Neural progenitor cell (in vitro differentiated cells): Measurements from ENCODE around the gene PARP16.

Source experiments
- EZH2 ChIP-seq: fragments of 200-600 bp; sonication (generic); IDR thresholded peaks from 2 replicates; pipeline ENCODE4 v1.6.1; 2017; ENCODE audit warnings: antibody characterized with exemption, mild to moderate bottlenecking, moderate library complexity
- EZH2phosphoT487 ChIP-seq: fragments of 200-600 bp; sonication (generic); IDR thresholded peaks from 2 replicates; pipeline ENCODE4 v1.6.1; 2017; ENCODE audit warnings: antibody characterized with exemption
- TF ChIP-seq, protein P1 (sequence below): fragments of 200-600 bp; sonication (generic); IDR thresholded peaks from 2 replicates; pipeline ENCODE4 v1.5.1; 2017; ENCODE audit warnings: antibody characterized with exemption, mild to moderate bottlenecking

DNA sequence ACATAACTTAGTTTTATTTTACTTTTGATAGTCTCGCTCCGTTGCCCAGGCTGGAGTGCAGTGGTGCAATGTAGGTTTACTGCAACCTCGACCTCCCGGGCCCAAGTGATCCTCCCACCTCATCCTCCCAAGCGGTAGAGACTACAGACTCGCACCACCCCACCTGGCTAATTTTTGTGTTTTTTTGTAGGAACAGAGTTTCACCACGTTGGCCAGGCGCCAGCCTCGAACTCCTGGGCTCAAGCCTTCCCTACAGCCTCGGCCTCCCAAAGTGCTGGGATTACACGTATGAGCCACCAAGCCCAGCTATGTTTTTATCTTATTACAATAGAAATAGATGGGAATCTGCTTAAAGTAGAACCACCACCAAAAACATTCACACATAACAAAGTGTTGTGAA is 12.0 kb upstream of the PARP16 start:
- TF ChIP-seq, protein P1, sequence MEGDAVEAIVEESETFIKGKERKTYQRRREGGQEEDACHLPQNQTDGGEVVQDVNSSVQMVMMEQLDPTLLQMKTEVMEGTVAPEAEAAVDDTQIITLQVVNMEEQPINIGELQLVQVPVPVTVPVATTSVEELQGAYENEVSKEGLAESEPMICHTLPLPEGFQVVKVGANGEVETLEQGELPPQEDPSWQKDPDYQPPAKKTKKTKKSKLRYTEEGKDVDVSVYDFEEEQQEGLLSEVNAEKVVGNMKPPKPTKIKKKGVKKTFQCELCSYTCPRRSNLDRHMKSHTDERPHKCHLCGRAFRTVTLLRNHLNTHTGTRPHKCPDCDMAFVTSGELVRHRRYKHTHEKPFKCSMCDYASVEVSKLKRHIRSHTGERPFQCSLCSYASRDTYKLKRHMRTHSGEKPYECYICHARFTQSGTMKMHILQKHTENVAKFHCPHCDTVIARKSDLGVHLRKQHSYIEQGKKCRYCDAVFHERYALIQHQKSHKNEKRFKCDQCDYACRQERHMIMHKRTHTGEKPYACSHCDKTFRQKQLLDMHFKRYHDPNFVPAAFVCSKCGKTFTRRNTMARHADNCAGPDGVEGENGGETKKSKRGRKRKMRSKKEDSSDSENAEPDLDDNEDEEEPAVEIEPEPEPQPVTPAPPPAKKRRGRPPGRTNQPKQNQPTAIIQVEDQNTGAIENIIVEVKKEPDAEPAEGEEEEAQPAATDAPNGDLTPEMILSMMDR = no peak
- no peak for TF ChIP-seq EZH2
- no peak for TF ChIP-seq EZH2phosphoT487
